Effector memory CD4-positive, alpha-beta T cell (primary cell): ENCODE measurements around the gene TMEM52B.
"Not testable (repeated sequence)": the region's sequence is repeated elsewhere in the genome, so short reads cannot be mapped to it uniquely, and the experiment has no call there.

Source experiments
- DNase-seq, 3 donors: peaks; one replicate each; pipeline ENCODE4 v3.0.0-alpha.2; 2020
- H3K27ac ChIP-seq: 2 replicates; pipeline ENCODE4 v1.7.0; 2013; ENCODE audit warnings: mild to moderate bottlenecking, low read length, moderate library complexity; ENCODE audit not compliant: insufficient read depth, poor library complexity, severe bottlenecking
- H3K27me3 ChIP-seq: replicated peaks from 2 replicates; pipeline ENCODE4 v1.7.0; 2013; ENCODE audit warnings: mild to moderate bottlenecking, low read length; ENCODE audit not compliant: insufficient read depth, control insufficient read depth, poor library complexity, severe bottlenecking
- H3K36me3 ChIP-seq: 2 replicates; pipeline ENCODE4 v1.7.0; 2013; ENCODE audit warnings: mild to moderate bottlenecking, low read length, moderate library complexity; ENCODE audit not compliant: control insufficient read depth, insufficient read depth
- H3K4me1 ChIP-seq: 2 replicates; pipeline ENCODE4 v1.7.0; 2013; ENCODE audit warnings: low read length, mild to moderate bottlenecking; ENCODE audit not compliant: control insufficient read depth, insufficient read depth, poor library complexity, severe bottlenecking
- H3K4me3 ChIP-seq: 2 replicates; pipeline ENCODE4 v1.7.0; 2013; ENCODE audit warnings: low read length, low read depth, mild to moderate bottlenecking; ENCODE audit not compliant: insufficient read depth, poor library complexity, severe bottlenecking
- H3K9me3 ChIP-seq: 2 replicates; pipeline ENCODE4 v1.7.0; 2013; ENCODE audit warnings: mild to moderate bottlenecking, low read length, moderate library complexity; ENCODE audit not compliant: control insufficient read depth

TMEM52B gene

DNA sequence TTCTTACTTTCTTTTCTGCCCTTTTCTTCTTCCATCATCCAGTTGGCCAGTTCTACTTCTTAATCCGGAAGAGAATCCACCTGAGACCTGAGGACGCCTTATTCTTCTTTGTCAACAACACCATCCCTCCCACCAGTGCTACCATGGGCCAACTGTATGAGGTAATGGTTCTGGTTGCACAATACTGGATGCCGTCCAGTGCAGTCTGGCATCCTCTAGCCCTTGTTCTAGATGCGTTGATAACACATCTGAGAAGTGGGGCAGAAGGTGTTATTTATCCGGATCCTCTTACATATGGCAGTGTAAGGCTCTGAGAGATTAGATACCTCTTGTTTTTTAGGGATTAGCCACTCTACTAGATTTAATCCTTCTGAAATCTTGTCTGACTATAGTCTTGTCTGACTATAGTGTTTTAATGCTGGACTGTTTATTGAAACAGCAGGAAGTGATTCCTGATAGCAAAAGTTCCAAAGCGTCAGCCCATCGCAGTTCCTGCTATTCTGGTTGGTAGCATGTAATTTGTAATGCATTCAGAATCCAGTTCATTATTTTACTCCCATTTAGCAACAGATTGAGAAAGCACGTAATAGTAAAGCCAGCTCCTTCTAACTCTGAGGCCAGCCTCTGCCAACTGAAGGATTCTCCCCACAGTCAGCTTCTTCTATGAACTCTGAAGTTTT, 41.7 kb downstream of the TMEM52B start:
- H3K9me3 ChIP-seq: no peaks in the 10 kb centered on the region
- H3K4me3 ChIP-seq: no peak overlapping the region
- H3K4me1 ChIP-seq: no peaks in the 10 kb centered on the region
- no peak overlapping the region for H3K27ac ChIP-seq
- H3K36me3 ChIP-seq: peaks cover 21% of the 10 kb centered on the region
- DNase-seq: no peak
- no peaks in the 10 kb centered on the region for H3K27me3 ChIP-seq

DNA sequence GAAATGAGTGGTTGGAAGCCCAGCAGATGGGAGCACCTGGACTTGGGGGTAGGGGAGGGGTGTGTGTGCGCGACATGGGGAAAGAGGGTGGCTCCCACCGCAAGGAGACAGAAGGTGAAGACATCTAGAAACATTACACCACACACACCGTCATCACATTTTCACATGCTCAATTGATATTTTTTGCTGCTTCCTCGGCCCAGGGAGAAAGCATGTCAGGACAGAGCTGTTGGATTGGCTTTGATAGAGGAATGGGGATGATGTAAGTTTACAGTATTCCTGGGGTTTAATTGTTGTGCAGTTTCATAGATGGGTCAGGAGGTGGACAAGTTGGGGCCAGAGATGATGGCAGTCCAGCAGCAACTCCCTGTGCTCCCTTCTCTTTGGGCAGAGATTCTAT, 43.0 kb downstream of the TMEM52B start:
- DNase-seq: no peak
- Histone ChIP-seq H3K36me3 (peaks cover 21% of the 10 kb centered on the region), H3K9me3 (no peaks in the 10 kb centered on the region), H3K27me3 (no peaks in the 10 kb centered on the region), H3K4me1 (no peaks in the 10 kb centered on the region), H3K27ac (no peak overlapping the region), H3K4me3 (no peak overlapping the region)

DNA sequence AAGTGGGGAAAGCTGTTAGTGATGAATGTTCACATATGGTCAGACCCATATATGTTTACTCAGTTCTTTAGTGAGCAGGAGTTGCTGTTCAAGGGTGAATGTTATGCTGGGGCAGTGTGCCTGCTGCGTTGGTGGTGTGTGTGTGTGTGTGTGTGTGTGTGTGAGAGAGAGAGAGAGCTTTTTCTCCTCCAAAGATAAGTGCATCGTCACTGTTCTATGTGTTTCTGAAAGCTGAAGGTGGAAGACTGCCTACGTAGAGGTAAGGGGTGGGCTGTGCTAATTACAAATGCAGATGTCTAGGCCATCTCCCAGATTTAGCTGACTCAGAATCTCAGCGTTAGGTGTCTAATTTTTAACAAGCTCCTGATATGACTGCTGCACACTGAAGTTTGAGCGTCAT, 44.4 kb downstream of the TMEM52B start:
- H3K27ac ChIP-seq: no peak overlapping the region
- peaks cover 21% of the 10 kb centered on the region for H3K36me3 ChIP-seq
- no peaks in the 10 kb centered on the region for H3K9me3 ChIP-seq
- DNase-seq: no peak
- H3K27me3 ChIP-seq: no peaks in the 10 kb centered on the region
- H3K4me3 ChIP-seq: no peak overlapping the region
- no peaks in the 10 kb centered on the region for H3K4me1 ChIP-seq

DNA sequence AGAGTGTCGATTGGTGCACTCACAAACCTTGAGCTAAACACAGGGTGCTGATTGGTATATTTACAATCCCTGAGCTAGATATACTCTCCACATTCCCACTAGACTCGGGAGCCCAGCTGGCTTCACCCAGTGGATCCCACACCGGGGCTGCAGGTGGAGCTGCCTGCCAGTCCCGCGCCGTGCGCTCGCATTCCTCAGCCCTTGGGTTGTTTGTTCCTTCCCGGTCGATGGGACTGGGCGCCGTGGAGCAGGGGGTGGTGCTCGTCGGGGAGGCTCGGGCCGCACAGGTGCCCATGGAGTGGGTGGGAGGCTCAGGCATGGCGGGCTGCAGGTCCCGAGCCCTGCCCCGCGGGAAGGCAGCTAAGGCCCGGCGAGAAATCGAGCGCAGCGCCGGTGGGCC, 46.6 kb downstream of the TMEM52B start:
- H3K36me3 ChIP-seq: peaks cover 18% of the 10 kb centered on the region
- H3K4me1 ChIP-seq, H3K27me3 ChIP-seq, H3K4me3 ChIP-seq, H3K9me3 ChIP-seq, H3K27ac ChIP-seq, DNase-seq: not testable (repeated sequence)

DNA sequence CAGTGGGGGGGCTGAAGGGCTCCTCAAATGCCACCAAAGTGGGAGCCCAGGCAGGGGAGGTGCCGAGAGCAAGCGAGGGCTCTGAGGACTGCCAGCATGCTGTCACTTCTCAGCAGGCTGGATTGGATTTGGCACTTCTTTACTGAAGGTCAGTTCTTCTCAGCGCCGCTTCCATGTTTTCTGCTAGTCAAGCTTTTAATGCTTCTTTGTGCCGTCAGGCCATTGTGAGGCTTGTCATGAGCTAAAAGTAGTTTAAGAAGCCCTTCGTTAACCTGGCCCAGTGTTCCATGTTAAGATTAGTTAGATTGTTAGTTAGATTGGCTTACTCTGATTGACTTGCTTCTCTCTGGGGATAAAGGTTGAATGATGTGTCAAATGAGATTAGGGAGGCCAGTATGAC, 47.3 kb downstream of the TMEM52B start:
- Histone ChIP-seq H3K27ac (no peak overlapping the region), H3K4me3 (no peak overlapping the region), H3K36me3 (peaks cover 12% of the 10 kb centered on the region), H3K4me1 (no peaks in the 10 kb centered on the region), H3K9me3 (no peaks in the 10 kb centered on the region), H3K27me3 (no peaks in the 10 kb centered on the region)
- DNase-seq: no peak

GRCh38 chr12:10226731-10227130, 47.9 kb downstream of the TMEM52B start:
- Histone ChIP-seq H3K4me3 (no peak overlapping the region), H3K27me3 (no peaks in the 10 kb centered on the region), H3K9me3 (no peaks in the 10 kb centered on the region), H3K4me1 (no peaks in the 10 kb centered on the region), H3K27ac (no peak overlapping the region), H3K36me3 (peaks cover 6% of the 10 kb centered on the region)
- DNase-seq: no peak

DNA sequence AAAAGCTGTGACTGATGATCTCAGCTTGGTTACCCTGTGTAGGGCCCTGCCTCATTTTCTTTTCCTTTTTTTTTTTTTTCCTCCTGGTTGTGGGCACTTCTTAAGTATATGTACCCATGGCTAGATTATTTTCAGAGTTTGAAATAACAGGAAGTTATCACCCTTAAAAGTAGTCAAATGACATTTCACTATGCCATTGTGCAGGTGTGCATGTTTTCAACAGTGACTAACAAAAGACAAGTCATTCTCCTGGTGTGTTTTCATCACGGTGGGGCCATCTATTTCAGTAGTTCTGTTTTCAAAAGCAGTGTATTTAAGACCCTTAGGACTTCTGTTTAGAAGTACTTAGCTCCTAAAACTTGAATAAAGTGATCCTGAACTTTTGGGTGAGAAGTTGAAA, 48.8 kb downstream of the TMEM52B start:
- DNase-seq: no peak
- Histone ChIP-seq H3K27ac (no peak overlapping the region), H3K4me1 (no peaks in the 10 kb centered on the region), H3K36me3 (no peaks in the 10 kb centered on the region), H3K27me3 (no peaks in the 10 kb centered on the region), H3K4me3 (no peak overlapping the region), H3K9me3 (no peaks in the 10 kb centered on the region)

GRCh38 chr12:10234562-10234961, 55.7 kb downstream of the TMEM52B start:
- Histone ChIP-seq H3K27me3 (no peaks in the 10 kb centered on the region), H3K27ac (no peak overlapping the region), H3K4me1 (no peaks in the 10 kb centered on the region), H3K4me3 (no peak overlapping the region), H3K36me3 (no peaks in the 10 kb centered on the region), H3K9me3 (no peaks in the 10 kb centered on the region)
- no peak for DNase-seq

DNA sequence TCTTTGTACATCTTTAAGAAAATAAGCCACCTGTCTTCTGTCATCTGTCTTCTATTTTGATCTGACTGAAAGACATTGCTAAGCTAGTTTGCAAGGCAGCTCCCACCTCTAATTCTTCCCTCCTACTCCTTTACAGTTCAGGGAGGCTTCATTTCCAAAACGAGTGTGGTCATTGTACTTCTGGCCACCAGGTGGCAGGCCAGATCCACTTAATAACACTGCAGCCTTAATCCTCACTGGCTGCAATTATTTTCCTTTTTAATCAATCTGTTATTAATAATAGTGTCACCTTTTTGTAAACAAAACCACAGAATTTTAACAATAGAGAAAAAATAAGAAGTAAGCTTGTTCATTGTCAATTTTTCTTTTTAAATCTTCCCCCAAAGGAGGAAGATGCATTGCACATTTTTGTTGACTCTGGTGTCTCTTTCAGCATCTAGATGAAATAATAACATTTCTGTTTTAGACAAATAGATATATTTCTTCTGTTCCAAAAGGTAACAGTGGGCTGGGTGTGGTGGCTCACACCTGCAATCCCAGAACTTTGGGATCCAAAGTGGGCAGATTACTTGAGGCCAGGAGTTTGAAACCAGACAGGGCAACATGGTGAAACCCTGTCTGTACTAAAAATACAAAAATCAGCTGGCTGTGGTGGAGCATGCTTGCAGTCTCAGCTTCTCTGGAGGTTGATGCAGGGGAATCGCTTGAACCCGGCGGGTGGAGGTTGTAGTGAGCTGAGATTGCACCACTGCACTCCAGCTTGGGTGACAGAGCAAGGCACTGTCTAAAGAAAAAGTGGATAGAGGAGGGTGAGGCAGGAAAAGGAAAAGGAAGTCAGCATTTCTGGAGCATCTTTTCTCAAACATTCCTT, 57.2 kb downstream of the TMEM52B start:
- H3K27ac ChIP-seq: no peak overlapping the region
- DNase-seq: peak in 2 of 3 donors; percentile 16 to 19

GRCh38 chr12:10236720-10237119, 57.9 kb downstream of the TMEM52B start:
- Histone ChIP-seq H3K36me3 (no peaks in the 10 kb centered on the region), H3K9me3 (no peaks in the 10 kb centered on the region), H3K27me3 (no peaks in the 10 kb centered on the region), H3K27ac (no peak overlapping the region), H3K4me3 (no peak overlapping the region), H3K4me1 (no peaks in the 10 kb centered on the region)
- no peak for DNase-seq

More for the DNA sequence above, 57.2 kb downstream of the TMEM52B start:
- no peaks in the 10 kb centered on the region for H3K27me3 ChIP-seq
- H3K4me1 ChIP-seq: no peaks in the 10 kb centered on the region
- no peaks in the 10 kb centered on the region for H3K36me3 ChIP-seq
- no peaks in the 10 kb centered on the region for H3K9me3 ChIP-seq
- H3K4me3 ChIP-seq: no peak overlapping the region
